Tibial nerve (tissue), 4 donors: ENCODE data around the gene C1QC.

Source experiments
- CTCF ChIP-seq, 5 experiments: fragments of 200-600 bp in 3 of 5; fragments of 450-650 bp in 2 of 5; sonication (generic) in 3 of 5; IDR thresholded peaks; one replicate each; pipeline ENCODE4 v1.5.1; 2016 to 2019; ENCODE audit warnings: antibody characterized with exemption in 5 of 5, mild to moderate bottlenecking in 3 of 5, moderate library complexity in 2 of 5
- EP300 ChIP-seq, 2 donors: sonication (generic); formaldehyde crosslinking; IDR thresholded peaks; one replicate each; pipeline ENCODE4 v1.6.1; 2017; ENCODE audit warnings: antibody characterized with exemption in 2 of 2, mild to moderate bottlenecking in 1 of 2
- POLR2A ChIP-seq, 2 donors: fragments of 450-650 bp; IDR thresholded peaks; one replicate each; pipeline ENCODE4 v1.6.1; 2017; ENCODE audit warnings: antibody characterized with exemption in 2 of 2, mild to moderate bottlenecking in 2 of 2, moderate library complexity in 2 of 2

GRCh38 chr1:22671999-22672398 lies 28.6 kb downstream of the C1QC start:
- TF ChIP-seq EP300 (IDR thresholded peaks at IDR 0.05) (no peak), CTCF (IDR thresholded peaks at IDR 0.05) (no peak), POLR2A (IDR thresholded peaks at IDR 0.05) (no peak)
